GM19099 (cell line): ENCODE results near the gene TFEB.
A peak's percentile ranks its signal among the peaks of the same experiment; 100 is the strongest.

Experiments used
- POLR2A ChIP-seq: IDR thresholded peaks from 3 replicates; pipeline ENCODE4 v1.6.1; 2011; ENCODE audit warnings: low read depth; ENCODE audit not compliant: insufficient read length; ENCODE audit errors: extremely low read depth

Gene TFEB

DNA sequence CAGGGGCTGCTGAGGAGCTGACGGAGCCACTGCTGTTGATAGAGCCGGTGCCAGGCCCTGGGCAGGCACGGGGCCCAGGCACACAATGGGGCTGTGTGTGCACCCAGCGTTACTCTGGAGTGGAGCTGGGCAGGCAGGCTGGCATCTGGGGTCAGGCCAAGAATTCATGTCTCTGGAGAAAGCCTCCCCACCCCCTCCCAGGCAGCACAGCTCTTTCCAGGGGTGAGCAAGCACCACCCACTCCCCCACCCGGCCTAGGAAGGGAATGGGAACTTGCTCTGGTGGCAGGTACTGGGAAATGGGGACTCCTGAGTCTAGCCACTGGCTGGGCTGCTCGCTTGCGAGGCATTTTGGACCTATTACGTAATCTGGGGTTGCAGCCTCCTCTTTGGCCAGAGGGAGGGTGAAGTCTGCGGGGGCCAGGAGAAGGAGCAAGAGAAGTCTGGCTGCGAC is 22.7 kb downstream of the TFEB start:
- no peak for TF ChIP-seq POLR2A

DNA sequence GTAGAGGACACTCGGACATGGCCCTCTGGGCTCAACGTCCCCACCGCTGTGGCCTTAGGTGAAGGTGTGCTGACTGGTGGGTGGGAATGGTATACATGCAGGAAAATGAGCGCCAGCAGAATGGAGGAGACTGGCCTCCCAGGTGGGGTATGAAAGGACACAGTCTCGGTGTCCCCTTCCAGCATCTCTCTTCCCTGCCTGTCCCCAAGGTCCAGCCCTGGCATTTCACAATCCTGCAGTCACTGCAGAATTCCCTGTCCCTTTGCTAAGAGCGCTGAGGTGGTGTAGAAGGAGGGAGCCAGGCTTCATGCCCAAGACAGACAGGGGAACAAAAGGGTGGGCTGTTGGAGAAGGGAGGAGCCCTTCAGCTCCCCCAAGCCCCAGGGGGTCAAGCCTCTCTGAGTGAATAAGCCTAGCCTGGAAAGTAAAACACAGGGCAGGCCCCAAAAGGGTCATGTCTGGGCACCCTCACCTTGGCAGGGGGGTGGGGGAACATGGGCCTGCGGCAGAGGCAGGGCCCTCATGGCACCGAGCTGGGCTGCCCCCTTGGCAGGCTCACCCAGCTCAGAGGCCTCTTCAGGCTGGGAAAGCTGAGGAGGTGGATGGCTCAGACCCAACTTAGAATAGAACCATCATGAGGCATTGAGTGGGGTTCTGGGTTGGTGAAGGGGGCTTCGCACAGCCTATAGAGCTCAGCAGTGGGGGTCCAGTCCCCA is 23.9 kb downstream of the TFEB start:
- no peak for TF ChIP-seq POLR2A

DNA sequence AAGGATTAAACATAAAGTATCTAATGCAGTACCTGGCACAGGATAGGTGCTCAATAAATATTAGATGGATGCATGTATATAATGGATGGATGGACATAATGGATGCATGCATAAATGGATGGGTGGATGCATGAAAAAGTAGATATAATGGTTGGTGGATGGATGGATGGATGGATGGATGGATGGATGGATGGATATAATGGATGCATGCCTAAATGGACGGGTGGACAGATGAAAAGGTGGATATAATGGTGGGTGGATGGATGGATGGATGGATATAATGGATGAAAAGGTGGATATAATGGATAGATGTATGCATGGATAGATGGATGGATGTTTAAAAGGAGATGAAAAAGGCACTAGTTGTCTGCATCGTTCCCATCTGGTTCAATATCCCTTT is 26.0 kb downstream of the TFEB start:
- TF ChIP-seq POLR2A = no peak

DNA sequence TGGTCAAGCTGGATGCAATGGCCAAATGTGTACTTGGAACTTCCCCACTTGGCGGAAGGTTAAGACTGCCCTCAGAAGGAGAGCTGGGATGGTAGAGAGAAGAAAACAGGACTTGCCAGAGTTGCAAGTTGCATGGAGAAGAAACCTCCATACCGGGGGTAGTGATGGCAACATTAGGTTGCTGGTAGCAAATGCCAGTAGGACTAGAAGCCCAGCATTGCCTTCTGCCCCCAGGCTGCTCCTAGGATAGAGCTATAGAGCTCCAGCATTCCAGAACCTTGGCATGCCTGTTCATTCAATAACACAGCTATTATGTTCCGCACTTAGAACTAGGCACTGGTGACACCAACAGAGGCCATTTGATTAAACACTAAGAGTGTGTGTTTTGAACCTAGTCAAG is 26.6 kb downstream of the TFEB start:
- no peak for TF ChIP-seq POLR2A

DNA sequence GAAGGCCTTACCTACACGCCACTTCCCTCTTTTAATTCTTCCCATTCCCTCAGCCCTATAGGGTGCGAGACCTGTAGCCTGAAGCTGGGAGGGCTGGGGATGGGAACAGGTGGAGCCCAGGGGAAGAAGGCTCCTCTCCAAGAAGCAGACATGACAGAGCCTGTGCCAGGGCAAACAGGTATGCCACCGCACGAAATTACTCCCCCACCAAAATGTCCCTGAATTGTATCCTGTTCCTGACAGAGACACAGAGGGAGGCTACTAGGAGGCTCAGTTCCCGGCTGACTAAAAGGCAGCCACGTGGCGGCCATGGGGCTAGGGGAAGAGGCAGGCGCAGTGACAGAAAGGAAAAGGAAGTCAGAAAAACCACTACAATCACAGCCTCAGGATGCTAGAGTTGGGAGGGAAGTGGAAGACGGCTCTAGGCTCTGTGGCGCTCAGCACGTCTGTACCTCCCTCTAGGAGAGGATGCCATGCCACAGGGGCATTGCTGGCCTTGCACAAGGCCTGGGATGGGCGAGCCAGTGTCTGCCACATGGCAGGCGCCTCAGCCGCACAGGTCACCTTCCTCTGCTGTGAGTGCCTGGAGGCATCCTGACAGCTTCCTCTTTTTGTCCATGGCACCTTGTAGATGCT is 27.7 kb downstream of the TFEB start:
- TF ChIP-seq POLR2A = no peak

DNA sequence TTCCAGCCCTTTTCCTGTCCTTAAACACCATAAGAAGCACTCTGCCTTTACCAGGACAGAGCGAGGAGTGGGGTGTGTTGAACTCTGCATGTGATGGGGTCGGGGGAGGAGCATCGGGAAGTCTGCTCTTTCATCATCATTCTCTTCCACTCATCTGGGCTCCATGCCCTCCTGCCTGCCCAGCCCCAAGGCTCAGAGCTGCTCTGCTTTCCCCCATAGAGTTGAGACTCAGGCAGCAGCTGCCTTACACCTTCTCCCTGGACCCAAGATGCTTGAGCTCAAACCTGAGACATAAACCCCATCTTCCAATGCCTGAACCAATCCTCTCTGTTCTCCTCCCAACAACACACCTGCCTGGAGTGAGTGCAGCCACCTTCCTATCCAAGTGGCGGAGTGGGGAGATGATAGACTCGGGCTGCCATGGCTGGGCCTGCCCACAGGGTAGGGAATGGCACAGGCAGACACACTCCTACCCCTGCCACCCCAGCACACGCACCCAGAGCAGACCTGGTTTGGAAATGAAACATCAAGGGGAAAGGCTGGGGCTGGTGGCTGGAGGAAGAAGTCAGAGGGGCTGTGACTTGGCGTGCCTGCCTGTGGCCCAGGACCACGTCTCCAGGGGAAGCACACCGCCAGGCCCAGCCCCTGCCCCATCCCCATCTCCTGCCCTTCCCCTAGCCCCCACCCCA is 28.4 kb downstream of the TFEB start:
- TF ChIP-seq POLR2A = peak; percentile 33

DNA sequence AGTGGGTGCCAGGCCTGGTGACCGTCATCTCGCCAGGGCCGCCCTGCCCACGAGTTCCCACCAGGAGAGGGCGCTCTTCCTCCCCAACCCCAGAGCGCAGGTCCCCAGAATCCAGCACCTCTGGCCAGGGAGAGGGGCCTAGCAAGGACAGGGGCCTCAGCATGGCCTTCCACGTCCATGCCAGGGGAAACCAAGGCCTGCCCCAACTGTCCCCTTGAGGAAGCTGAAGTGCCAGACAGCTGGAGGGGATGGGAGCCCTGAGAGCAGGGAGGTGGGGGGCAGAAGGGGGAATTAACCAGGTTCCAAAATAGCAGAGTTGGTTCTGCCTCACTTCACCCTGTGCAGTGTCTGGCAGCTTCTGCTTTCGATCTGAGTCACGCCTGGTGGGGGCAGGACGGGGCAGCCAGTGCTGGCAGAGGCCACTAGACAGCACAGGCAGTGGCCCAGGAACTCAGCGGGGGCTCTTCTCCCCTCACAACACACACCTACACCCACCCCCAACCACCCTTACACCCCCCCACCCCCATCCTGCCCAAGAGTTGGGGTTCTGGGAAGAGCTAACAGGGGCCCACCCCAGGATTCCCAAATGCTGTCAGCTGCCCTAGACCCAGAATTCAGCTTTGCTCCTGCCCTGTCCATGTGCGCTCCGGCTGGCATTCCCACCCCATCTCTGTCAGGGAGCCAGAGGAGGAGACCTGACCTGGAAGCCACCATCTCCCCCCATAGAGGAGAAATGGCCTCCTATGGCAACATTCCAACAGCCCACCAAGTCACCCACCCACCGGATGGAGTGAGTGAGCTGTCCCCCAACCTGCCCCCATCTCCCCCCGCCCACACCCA is 29.2 kb downstream of the TFEB start:
- TF ChIP-seq POLR2A = peak; percentile 34

DNA sequence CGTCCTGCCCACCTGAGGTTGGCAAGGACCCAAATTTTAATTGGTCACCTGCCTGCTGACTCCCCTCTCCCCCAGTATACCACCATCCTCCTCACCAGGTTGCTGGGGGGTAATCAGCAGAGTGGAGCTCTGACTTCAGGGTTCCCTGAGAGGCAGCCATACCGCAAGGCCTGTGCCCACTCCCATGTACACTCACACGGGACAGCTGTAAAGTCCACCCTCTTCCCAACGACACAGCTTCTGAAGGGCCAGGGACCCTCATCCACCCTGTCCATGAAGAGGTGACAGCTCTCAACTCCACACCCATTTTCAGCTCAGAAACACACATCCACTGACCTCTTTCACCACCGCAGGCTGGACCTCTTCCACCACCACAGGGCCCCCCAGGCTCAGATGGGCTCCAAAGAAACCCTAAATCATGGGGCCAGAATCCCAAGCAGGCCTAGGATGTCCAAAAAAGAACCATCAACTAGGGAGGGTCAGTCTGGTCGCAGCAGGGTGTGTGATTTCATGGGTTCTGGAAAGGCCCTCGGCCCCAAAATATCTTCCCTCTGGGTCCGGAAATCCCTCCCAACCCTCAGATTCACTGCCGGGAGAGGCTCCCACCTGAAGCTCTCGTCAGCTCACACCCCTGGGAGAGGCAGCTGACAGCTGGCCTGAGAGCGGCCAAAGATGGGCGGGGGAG is 30.0 kb downstream of the TFEB start:
- TF ChIP-seq POLR2A = no peak

DNA sequence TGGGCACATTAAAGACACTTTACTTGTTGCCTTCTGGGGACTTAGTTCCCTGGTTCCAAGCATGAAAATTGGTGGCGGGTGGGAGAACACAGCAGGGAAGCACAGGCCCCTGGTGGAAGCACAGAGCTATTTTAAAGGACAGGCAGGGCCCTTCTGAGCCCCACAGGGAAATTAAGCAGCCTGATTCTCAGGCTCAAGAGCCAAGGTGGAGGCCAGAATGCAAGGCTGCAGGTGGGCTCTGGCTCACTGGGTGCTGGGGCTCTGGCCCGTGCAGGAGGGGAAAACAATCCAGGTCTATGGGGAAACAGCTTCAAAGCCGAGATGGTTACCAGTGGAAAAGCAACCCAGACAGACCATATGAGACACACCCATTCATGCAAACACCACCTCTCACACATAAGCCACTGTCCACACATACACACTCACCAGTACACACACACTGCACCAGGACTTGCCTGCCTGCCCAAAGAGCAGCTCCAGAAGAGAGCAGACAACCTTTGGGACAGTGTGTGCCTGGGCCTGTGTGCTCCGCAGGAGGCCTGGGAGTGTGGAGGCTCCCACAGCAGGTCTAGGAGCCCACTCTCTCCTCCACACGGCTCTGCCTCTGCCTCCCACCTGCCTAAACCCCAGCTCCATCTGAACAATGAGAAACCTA is 30.6 kb downstream of the TFEB start:
- peak; percentile 69 for TF ChIP-seq POLR2A

DNA sequence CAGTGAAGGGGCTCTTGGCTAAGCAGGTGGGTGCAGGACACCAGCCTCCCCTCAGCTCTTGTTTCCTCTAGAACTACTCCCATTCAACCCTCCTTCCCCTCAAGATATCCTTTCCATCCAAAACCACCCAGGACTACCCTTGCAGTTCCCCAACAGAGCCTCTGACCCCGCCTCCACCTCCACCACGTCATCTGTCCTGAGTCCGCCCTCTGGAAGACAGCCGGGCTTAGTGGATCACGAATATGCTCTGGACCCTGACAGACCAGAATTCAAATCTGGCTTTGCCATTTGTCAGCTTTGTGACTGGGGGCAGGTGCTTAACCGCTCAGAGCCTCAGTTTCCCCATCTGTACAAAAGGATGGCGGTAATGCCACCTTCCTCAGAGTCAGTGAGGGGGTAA is 31.4 kb downstream of the TFEB start:
- TF ChIP-seq POLR2A = peak; percentile 15

DNA sequence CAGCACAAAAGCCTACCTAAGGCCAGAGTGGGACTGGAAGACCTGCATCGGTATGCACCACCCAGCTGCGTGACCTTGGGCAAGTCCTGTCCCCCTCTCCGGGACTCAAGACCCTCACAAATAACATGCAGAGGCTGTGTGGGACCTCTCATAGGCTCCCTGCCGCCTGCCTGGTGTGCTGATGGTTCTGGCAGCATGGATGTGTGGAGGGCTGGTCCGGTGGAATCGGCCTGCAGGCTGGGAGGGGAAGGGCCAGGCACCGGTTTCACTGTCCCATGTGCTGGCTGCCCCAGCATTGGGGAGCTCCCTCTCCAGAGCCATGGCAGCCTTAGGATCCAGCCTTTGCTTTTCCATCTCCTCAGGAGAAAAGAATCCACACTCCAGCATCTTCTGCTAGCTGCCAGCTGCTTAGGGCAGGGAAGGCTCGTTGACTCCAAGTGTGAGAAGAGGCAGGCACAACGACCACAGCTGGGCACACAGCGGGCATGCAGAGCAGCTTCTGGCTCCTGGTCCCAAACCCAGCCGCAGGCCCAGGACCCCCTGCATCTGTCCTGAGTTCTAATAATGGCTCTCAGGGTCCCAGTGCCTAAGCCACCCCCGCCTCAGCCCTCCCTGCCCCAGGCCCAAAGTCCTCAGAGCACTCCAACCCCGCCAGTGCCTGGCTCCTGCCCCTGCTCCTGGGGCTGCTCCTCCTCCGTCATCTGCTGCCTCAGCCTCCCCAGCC is 32.5 kb downstream of the TFEB start:
- TF ChIP-seq POLR2A = no peak

DNA sequence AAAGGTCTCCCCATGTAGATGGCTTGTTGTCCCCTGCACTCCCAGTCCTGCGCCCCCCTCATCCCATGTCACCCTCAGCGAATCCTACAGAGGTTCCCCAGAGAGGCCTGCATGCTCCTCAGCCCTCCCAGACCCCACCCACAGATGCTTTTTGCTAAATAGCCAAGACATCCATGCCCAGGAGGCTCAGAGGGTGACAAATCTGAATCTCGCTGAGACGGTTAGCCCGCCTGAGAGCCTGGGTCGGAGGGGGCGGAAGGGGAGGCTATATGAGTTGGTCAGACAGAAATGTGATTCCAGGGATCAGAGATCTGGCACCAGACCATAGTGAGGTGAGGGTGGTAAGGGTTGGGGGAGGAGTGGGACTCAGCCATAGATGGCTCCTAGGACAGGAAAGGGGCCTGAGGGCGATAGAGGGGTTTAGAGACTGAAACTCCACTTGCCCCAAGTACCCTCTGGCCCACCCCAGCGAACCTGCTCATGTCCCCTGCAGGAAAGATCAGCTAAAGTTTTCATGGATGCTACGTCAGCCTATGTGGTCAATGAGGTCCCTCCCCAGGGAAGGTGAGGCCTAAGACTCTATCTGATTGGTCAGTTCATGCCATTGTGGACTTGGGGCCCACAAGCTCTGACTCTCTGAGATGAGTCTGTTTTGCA is 33.2 kb downstream of the TFEB start:
- no peak for TF ChIP-seq POLR2A
